IMR-90 (cell line): ENCODE measurements around the gene ATP2C2. TPM values are rescaled to one million over a fixed set of nuclear protein-coding genes. Genes with fewer than 3 reads are reported as not detected.

ENCODE experiments used
- ATAC-seq: fragments of 200-7000 bp; cut with Tn5 transposase; 2 replicates; pipeline ENCODE4 v1.9.1; 2020; ENCODE audit warnings: low read depth, mild to moderate bottlenecking, moderate library complexity
- BruUV-seq: library from RNA; stranded (reverse); fragments of 400-500 nt; replicated peaks from 2 replicates; lab custom pipeline; 2021; lab: Mats Ljungman, UMichigan
- CTCF ChIA-PET: fragments of 300-600 bp; formaldehyde crosslinking; extraction: SDS; loops from one replicate; lab custom pipeline; 2021; ENCODE audit warnings: antibody characterized with exemption; lab: Yijun Ruan, JAX
- POLR2A ChIA-PET: fragments of 300-600 bp; sonication (Branson Sonifier 250); formaldehyde crosslinking; loops from one replicate; lab custom pipeline; 2022; ENCODE audit warnings: antibody characterized with exemption; ENCODE audit not compliant: unreplicated experiment; lab: Charles Lee
- DNase-seq: peaks from one replicate; pipeline ENCODE4 v3.0.0; 2013
- H2AFZ ChIP-seq: replicated peaks from 2 replicates; pipeline ENCODE3; 2013; ENCODE audit warnings: low read length, mild to moderate bottlenecking; ENCODE audit not compliant: poor library complexity
- H2AK5ac ChIP-seq: 2 replicates; pipeline ENCODE4 v1.6.1; 2013; ENCODE audit warnings: low read depth, low read length, inconsistent platforms
- H2AK9ac ChIP-seq: replicated peaks from 2 replicates; pipeline ENCODE3; 2013; ENCODE audit warnings: mild to moderate bottlenecking, low read depth, low read length, moderate library complexity; ENCODE audit not compliant: poor library complexity
- H2BK120ac ChIP-seq: 2 replicates; pipeline ENCODE4 v1.6.1; 2013; ENCODE audit warnings: low read depth, low read length, inconsistent platforms
- H2BK15ac ChIP-seq: 3 replicates; pipeline ENCODE4 v1.6.1; 2013; ENCODE audit warnings: low read depth, low read length, inconsistent platforms
- H2BK20ac ChIP-seq: 2 replicates; pipeline ENCODE4 v1.6.1; 2013; ENCODE audit warnings: low read depth, mild to moderate bottlenecking, inconsistent platforms, low read length, moderate library complexity
- H2BK5ac ChIP-seq: 2 replicates; pipeline ENCODE4 v1.6.1; 2013; ENCODE audit warnings: mild to moderate bottlenecking, low read depth, low read length, inconsistent platforms; ENCODE audit not compliant: poor library complexity, severe bottlenecking
- H3K14ac ChIP-seq: replicated peaks from 2 replicates; pipeline ENCODE4 v1.6.1; 2013; ENCODE audit warnings: low read depth, low read length, inconsistent platforms
- H3K18ac ChIP-seq: 2 replicates; pipeline ENCODE4 v1.6.1; 2013; ENCODE audit warnings: low read depth, low read length, control low read depth
- H3K23ac ChIP-seq: 2 replicates; pipeline ENCODE4 v1.6.1; 2013; ENCODE audit warnings: low read depth, low read length, inconsistent platforms
- H3K27ac ChIP-seq: 2 replicates; pipeline ENCODE4 v1.5.1; 2013; ENCODE audit warnings: mild to moderate bottlenecking, control low read depth, low read length; ENCODE audit not compliant: insufficient read depth
- H3K27me3 ChIP-seq: 2 replicates; pipeline ENCODE4 v1.6.1; 2013; ENCODE audit warnings: low read length; ENCODE audit not compliant: control insufficient read depth, insufficient read depth
- H3K36me3 ChIP-seq: 2 replicates; pipeline ENCODE4 v1.6.1; 2013; ENCODE audit warnings: low read length, mixed read lengths; ENCODE audit not compliant: control insufficient read depth, insufficient read depth
- H3K4ac ChIP-seq: 2 replicates; pipeline ENCODE4 v1.6.1; 2013; ENCODE audit warnings: low read depth, low read length, inconsistent platforms
- H3K4me1 ChIP-seq: 2 replicates; pipeline ENCODE4 v1.6.1; 2013; ENCODE audit warnings: low read length, mixed read lengths; ENCODE audit not compliant: control insufficient read depth, insufficient read depth
- H3K4me2 ChIP-seq: 2 replicates; pipeline ENCODE4 v1.6.1; 2013; ENCODE audit warnings: low read depth, mild to moderate bottlenecking, control low read depth, low read length, moderate library complexity
- H3K4me3 ChIP-seq: 2 replicates; pipeline ENCODE4 v1.5.1; 2013; ENCODE audit warnings: low read depth, mild to moderate bottlenecking, control low read depth, low read length, moderate library complexity; ENCODE audit not compliant: insufficient read depth
- H3K56ac ChIP-seq: 2 replicates; pipeline ENCODE4 v1.6.1; 2013; ENCODE audit warnings: low read length, inconsistent platforms; ENCODE audit not compliant: insufficient read depth; ENCODE audit errors: extremely low read depth
- H3K79me1 ChIP-seq, 2 experiments: 2 replicates each; pipeline ENCODE4 v1.6.1; 2013; ENCODE audit warnings: low read length in 2 of 2, inconsistent platforms in 1 of 2, low read depth in 1 of 2
- H3K9ac ChIP-seq: 2 replicates; pipeline ENCODE4 v1.6.1; 2013; ENCODE audit warnings: low read depth, low read length, control low read depth
- H3K9me1 ChIP-seq: 2 replicates; pipeline ENCODE4 v1.6.1; 2013; ENCODE audit warnings: low read length, inconsistent platforms; ENCODE audit not compliant: insufficient read depth
- H3K9me3 ChIP-seq: 2 replicates; pipeline ENCODE4 v1.6.1; 2013; ENCODE audit warnings: low read length; ENCODE audit not compliant: control insufficient read depth, insufficient read depth
- H4K20me1 ChIP-seq: 2 replicates; pipeline ENCODE4 v1.6.1; 2013; ENCODE audit warnings: low read length, inconsistent platforms; ENCODE audit not compliant: insufficient read depth
- H4K5ac ChIP-seq: 2 replicates; pipeline ENCODE4 v1.6.1; 2013; ENCODE audit warnings: mild to moderate bottlenecking, low read depth, low read length, control low read depth
- H4K8ac ChIP-seq, 2 experiments: 2 replicates each; pipeline ENCODE4 v1.6.1; 2013; ENCODE audit warnings: low read depth in 2 of 2, low read length in 2 of 2, control low read depth in 1 of 2, inconsistent platforms in 1 of 2
- H4K91ac ChIP-seq: 2 replicates; pipeline ENCODE4 v1.6.1; 2013; ENCODE audit warnings: low read depth, low read length, inconsistent platforms; ENCODE audit not compliant: insufficient read depth
- CEBPB ChIP-seq: IDR thresholded peaks from 2 replicates; pipeline ENCODE4 v1.6.1; 2012; ENCODE audit warnings: low read depth, low read length, improper control_type of control experiment
- FOS ChIP-seq: fragments of 150-350 bp; IDR thresholded peaks from 2 replicates; pipeline ENCODE4 v1.6.1; 2016; ENCODE audit warnings: low read depth, low read length
- MAZ ChIP-seq: IDR thresholded peaks from 2 replicates; pipeline ENCODE4 v1.6.1; 2012; ENCODE audit warnings: low read depth, mild to moderate bottlenecking, low read length, improper control_type of control experiment, moderate library complexity, borderline replicate concordance
- WGBS, 2 experiments: methylation state at CpG; one replicate each; pipeline versions ENCODE4 v1.1.5 to v1.1.7; 2013; ENCODE audit warnings: missing lambda C conversion rate in 2 of 2; ENCODE audit not compliant: insufficient read length in 1 of 2; ENCODE audit errors: extremely low coverage in 2 of 2; 5-methylcytosine and 5-hydroxymethylcytosine counted together
- dilution Hi-C: fragments of 300-500 bp; cut with HindIII; formaldehyde crosslinking; loops from one replicate; pipeline ENCODE4 v1.14.3; 2018; ENCODE audit warnings: low sequenced_read_pairs; ENCODE audit not compliant: unreplicated experiment
- in situ Hi-C: fragments of 300-500 bp; cut with MboI; formaldehyde crosslinking; loops from 3 replicates; pipeline ENCODE4 v1.14.3; 2019; ENCODE audit warnings: low sequenced_read_pairs, inconsistent platforms, mixed read lengths
- intact Hi-C: fragments of 100-400 bp; cut with micrococcal nuclease; formaldehyde crosslinking; loops from 2 replicates; pipeline ENCODE4 v1.10.0; 2022
- polyA plus RNA-seq, 3 experiments: library from polyadenylated mRNA; depleted of rRNA; stranded (reverse); fragments of >200 nt; gene quantifications; 2 replicates each; pipeline ENCODE4 v1.2.3, GENCODE V29; 2012; ENCODE audit warnings: low replicate concordance in 1 of 3
- total RNA-seq: library from RNA; depleted of rRNA; stranded (reverse); fragments of >200 nt; gene quantifications from 2 replicates; pipeline ENCODE4 v1.2.3, GENCODE V29; 2012

Gene ATP2C2
- total and polyA plus RNA-seq, 2 of the 4 experiments (the other 2 are of a cell fraction) = not detected

DNA sequence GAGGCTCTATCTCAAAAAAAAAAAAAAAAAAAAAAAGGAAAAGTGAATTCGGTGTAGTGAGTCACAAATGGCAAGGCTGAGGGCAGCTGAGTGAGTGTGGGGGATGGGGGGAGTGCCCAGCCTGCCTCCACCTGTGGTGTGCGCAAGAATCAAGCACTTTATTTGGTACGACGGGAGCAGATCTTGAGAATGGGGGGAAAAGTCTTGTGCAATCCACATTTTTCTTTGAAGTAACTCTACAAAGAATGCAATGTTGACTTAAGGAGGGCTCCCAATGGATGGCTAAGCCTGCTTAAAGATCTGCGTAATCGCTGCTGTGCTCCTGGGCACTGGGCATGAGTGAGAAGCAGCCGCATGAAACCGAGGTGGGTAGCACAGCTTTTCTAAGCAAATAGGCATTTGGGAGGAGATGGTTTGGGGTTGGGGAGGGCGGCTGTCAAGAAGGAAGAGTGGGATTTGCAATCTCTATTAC lies 28.2 kb downstream of the ATP2C2 start:
- Histone ChIP-seq H3K27ac (no peak overlapping the region), H3K9me1 (no peaks in the 10 kb centered on the region), H3K4ac (no peak overlapping the region), H3K18ac (no peak overlapping the region), H2BK20ac (no peak overlapping the region), H2AK9ac (peak overlapping the region; percentile 89), H3K9ac (no peak overlapping the region), H2BK120ac (no peak overlapping the region), H3K4me2 (no peak overlapping the region), H2BK5ac (no peak overlapping the region), H4K5ac (no peak overlapping the region), H2BK15ac (no peak overlapping the region), H3K4me3 (no peak overlapping the region), H4K91ac (no peak overlapping the region), H2AK5ac (no peak overlapping the region), H3K14ac (no peak overlapping the region), H3K23ac (no peak overlapping the region), H3K56ac (no peak overlapping the region), H3K4me1 (no peaks in the 10 kb centered on the region), H3K79me1 (no peaks in the 10 kb centered on the region), H3K9me3 (no peaks in the 10 kb centered on the region; the same call in 1 of the 2 replicates), H4K20me1 (no peaks in the 10 kb centered on the region), H2AFZ (peak overlapping the region; percentile 13), H3K27me3 (peaks cover 16% of the 10 kb centered on the region), H3K36me3 (no peaks in the 10 kb centered on the region), H4K8ac (no peak overlapping the region)
- ATAC-seq (peak; percentile 32; the same call in 1 of the 2 replicates), DNase-seq (peak; percentile 5)
- CTCF ChIA-PET = no interaction called here
- in situ Hi-C loops (no loop called here), dilution Hi-C loops (no loop called here), intact Hi-C loops (no loop called here)
- POLR2A ChIA-PET = no interaction called here
- WGBS, 2 experiments = no CpG with 5 or more reads among the region's 9 CpGs
- no TSS peak for BruUV-seq
- no peak for TF ChIP-seq MAZ
- TF ChIP-seq FOS = no peak
- peak; percentile 61 for TF ChIP-seq CEBPB
